CD4-positive, alpha-beta T cell treated with Interleukin-10 for 1 hour (primary cell): ENCODE data around the gene BMPER.

Source experiments
- DNase-seq: peaks from one replicate; pipeline ENCODE4 v3.0.0-alpha.2; 2020

The BMPER gene

GRCh38 chr7:34036051-34036920, 130.9 kb downstream of the BMPER start:
- DNase-seq: no peak

DNA sequence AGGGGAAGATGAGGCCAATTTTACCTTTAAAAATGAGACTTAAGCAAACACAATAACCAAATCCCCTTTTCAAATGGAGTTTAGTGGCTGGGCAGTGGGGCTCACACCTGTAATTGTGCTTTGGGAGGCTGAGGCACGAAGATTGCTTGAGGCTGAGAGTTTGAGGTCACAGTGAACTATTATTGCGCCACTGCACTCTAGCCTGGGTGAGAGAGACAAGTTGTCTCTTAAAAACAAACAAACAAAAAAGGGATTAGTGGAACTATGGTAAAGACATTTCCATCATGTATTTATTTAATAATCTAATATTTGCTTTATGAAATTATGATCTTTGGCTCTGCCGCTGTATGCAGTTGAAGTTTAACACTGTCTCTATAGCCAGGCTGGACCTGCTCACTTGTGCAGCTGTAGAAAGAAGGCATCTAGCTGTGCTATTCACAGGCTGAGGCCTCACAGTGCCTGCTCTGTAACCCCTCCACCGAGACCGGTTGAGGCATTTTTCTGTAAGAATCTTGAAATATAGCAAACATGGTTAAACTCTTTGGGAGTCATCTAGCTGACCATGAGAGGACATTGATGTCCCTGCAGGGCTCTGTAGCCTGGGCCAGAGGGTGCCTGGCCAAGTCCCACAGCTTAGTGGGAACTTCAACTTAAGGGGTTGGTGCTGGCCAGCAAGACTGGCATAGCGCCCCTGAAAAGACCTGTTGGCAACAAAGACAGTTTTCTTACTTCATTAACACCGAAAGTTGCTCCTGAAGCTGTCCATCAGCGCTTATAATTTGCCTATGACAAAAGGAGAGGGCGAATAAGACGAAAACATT, 131.8 kb downstream of the BMPER start:
- DNase-seq: no peak

DNA sequence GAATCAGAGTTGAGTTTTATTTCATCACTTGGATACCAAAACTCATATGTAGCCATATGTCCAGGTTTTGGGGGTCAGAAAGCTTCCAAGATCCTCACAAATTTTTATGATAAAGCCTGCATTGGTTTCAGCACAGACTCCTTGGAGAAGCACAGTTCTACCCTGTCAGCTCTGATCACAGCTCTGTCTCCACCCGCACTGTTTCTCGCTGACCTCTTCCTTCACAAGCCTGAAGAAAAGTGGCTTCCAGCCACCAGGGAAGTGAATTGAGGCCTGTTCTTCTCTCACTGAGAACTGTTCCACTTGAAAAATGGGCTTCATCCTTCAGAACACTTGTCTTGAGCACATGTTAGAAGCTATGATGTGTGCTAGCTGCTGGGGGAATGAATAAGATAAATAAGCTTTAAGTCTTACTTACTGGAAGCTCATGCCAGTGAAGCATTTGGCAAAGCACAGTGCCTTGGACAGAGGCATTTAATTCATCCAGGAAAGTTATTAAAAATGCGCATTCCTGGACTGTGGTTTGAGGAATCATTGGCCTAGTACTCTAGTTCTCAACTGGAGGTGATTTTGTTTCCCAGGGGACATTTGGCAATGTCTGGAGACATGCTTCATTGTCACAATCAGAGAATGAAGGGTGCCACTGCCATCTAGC, 133.6 kb downstream of the BMPER start:
- DNase-seq: no peak

GRCh38 chr7:34041707-34042106, 136.4 kb downstream of the BMPER start:
- no peak for DNase-seq

DNA sequence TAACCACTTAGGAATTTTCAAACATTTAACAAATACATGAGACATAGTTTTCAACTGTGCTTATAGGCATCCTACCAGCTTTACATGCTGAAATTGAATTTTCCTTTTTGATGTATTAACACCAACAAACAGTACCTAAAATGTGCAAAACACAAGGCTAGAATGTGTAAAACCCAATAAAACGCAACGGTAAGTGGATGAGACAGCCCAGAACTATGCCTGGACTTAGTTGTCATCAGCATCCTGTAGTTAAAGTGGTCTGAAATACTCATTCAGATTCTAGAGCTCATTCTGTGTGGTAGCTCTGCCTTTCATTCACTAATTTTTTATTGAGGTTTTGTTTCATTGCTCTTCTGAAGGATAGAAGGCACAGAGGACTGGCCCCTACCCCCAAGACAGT, 137.1 kb downstream of the BMPER start:
- no peak for DNase-seq

GRCh38 chr7:34043461-34044305, 138.3 kb downstream of the BMPER start:
- DNase-seq: no peak

- no peak for DNase-seq
Observed at GRCh38 chr7:34044306-34044643, 138.9 kb downstream of the BMPER start.

DNA sequence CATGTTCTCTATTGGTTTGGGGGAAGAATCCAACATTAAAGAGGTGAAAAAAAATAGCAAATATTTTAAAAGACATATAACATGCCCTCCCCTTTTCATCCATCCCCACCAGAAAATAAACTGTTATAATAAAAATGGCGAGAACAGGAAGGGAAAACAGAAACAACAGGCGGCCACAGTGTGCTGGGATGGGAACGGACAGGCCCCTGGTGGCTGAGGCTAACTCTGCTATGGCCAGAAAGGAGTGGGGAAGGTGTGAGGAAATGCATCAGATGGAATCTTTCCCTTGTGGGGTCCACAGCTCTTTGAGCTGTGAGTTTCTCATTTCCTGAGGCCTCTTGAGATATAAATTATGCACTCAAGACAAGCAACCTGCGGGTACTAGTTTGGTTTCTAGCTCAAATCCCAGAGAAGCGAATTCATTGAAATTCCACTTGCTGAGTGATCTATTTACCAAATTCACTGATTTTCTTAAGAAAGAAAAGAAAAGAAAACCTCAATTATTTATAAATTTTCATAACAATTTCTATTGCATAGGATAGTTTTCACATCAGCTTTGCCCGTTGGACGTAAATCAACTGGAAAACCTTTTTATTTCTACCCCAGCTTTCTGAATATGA, 139.5 kb downstream of the BMPER start:
- no peak for DNase-seq

GRCh38 chr7:34048445-34048844, 143.1 kb downstream of the BMPER start:
- DNase-seq: no peak

DNA sequence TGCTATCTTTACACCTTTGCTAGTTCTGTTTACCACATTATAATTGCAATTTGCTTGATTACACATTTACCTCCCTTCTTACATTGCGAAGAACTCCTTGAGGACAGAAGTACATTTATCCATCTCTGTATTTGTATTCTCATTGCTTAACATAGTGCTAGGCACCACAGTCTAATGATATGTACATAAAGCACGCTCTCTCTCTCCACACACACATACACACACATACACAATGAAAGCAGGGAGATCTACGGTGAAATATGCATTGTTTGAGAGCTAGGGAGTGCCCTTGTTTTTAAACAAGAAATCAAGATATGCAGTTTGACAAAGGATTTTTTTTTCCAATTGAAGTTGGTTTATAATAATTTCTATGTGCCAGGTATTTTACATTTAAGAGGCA, 148.7 kb downstream of the BMPER start:
- DNase-seq: no peak

GRCh38 chr7:34057136-34057535, 151.8 kb downstream of the BMPER start:
- no peak for DNase-seq

DNA sequence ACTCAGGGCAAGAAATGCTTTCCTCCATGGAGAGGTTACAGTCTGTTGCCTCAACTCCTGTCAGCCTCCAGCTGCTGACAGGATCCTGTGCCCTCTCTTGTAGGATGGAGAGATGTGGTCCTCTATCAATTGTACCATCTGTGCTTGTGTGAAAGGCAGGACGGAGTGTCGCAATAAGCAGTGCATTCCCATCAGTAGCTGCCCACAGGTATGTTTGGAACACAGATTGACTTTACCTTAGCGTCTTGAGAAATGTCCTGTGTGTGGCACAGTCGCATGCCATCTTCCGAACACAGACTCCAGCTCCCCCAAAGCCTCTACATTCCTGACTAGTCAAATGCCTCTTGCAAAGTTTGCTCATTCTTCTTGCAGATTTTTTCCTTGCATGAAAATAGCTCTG, 152.6 kb downstream of the BMPER start:
- no peak for DNase-seq

DNA sequence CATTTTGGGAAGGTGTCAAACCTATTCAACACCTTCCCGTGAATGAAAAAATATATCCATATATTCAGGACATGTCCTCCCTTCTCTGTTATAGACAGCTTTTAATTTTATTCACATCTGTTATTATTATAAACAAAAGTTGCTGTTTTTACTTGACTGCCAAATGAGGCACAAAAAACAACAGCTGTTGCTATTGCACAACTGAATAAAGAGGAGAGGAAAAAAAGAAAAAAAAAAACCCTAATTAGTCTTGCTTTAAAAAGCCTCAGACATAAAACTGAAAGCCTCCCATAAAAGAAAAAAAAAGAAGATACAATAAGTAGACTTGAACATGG, 153.4 kb downstream of the BMPER start:
- DNase-seq: no peak

DNA sequence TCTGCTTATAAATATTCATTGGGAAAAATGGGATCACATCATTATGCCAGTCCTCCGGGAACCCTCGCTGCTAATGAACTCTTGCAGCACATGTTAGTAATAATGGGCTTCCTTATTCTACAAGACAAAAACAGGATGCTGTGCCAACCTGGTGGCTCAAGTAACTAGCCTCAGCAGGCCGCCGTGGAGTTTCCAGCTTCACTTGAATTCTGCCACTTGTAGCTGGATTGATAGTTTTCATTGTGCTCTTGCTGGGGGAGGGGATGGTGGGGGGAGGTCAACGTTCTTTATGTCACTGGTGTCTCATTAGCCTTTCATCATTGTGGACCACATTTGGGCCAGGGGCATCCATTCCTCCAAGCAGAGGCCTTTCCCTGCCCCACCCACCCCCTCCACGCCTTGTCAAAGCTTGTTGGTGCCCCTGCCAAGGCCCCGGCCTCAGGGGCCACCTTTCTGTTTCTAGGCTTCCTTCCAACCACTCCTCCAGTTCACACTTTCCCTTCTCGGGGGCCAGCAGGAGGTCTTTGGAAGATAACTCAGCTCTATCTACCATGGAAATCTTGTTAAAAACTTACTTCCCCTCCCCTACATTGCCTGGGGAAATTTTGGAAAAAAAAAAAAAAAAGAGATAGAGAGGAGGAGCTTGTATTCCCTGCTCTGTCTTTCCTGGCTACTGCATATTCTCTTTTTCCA, 153.9 kb downstream of the BMPER start:
- DNase-seq: no peak

- no peak for DNase-seq
Observed at GRCh38 chr7:34060196-34060947, 155.0 kb downstream of the BMPER start.

GRCh38 chr7:34061149-34061548, 155.8 kb downstream of the BMPER start:
- DNase-seq: no peak

GRCh38 chr7:34062341-34062740, 157.0 kb downstream of the BMPER start:
- no peak for DNase-seq

DNA sequence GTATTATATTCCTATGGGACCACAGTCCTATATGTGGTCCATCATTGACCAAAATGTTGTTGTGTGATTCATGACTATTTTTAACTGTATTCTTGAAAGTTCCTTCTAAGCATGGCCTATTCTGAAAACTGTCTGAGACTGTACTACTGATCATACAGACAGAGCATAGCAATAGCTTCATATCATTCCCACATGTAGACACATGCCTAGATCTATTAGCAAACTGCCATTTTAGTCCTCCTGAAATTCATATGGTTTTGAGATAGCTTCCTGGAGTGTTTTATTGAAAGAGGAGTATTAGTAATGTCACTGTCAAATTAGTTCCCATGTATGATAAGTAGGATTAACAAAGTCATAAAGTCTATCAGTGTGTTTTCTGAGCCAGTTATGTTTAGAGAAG, 157.5 kb downstream of the BMPER start:
- DNase-seq: no peak

DNA sequence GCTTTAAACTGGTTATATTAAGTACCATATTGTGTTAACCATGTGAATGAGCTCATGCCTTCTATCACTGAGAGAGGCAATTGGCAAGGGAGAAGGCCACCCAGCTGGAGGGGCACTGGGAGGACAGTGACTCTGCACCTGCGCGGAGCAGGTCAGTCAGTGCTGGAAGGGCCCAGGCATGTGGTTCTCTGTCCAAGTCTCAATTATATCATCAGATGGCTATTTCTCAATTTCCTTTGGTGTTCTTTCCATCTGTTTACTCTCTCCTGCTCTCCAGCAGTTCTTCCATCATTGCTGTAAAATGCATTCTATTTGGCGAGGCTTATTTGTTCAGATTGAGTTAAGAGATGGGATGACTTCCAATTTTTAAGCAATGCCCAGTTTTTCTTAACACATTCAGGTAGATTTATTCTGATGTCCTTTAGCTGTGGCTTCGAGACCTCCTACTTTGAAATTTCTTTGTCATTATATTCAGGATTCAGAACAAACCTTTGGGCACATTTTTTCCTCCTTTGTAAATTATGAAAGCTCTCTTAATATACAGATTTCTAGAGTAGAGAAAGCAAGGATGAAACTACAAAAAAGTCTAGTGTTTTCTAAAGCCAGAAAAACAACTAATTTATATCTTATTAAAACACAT, 159.3 kb downstream of the BMPER start:
- DNase-seq: no peak

DNA sequence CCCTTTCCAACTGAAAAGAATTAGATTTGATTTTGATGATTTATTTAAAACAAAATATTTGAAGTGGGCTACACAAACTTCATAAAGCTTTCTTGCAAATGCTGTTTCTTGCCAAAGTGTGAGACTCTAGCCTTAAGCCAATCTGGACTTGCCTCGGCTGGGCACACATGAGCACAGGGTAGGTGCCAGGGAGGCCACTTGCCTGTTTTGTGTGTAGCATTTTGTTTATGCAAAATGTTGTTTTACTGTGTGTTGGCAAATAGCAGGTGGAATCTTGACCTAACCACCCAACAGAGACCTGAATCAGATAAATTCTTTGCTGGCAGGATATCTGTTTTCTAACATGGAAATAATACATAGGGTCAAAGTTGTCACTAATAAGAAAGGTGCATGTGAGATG, 161.1 kb downstream of the BMPER start:
- no peak for DNase-seq
